Peyer's patch (tissue), 4 donors: ENCODE results near the gene TLN1. TPM values are rescaled to one million over a fixed set of nuclear protein-coding genes. Genes with fewer than 3 reads are reported as not detected.

ENCODE experiments used
- DNase-seq, 3 donors: peaks; one replicate each; pipeline ENCODE4 v3.0.0-alpha.2; 2017 to 2019
- H3K27ac ChIP-seq, 4 donors: fragments of 200-600 bp; sonication (generic); one replicate each; pipeline ENCODE4 v1.5.1; 2016 to 2019
- H3K27me3 ChIP-seq, 2 donors: fragments of 200-600 bp; sonication (generic); one replicate each; pipeline ENCODE4 v1.5.1; 2019
- H3K36me3 ChIP-seq, 3 donors: fragments of 200-600 bp; sonication (generic); one replicate each; pipeline ENCODE4 v1.5.1; 2016 to 2019
- H3K4me1 ChIP-seq, 4 donors: fragments of 200-600 bp; sonication (generic); one replicate each; pipeline ENCODE4 v1.5.1; 2016 to 2019
- H3K4me3 ChIP-seq, 4 donors: fragments of 200-600 bp; sonication (generic); 1 replicate in 3 of 4; 2 replicates in 1 of 4; pipeline ENCODE4 v1.5.1; 2016 to 2019; ENCODE audit warnings: mild to moderate bottlenecking in 1 of 4
- H3K9me3 ChIP-seq, 4 donors: fragments of 200-600 bp; sonication (generic); one replicate each; pipeline ENCODE4 v1.5.1; 2016 to 2019; ENCODE audit warnings: mild to moderate bottlenecking in 1 of 4
- POLR2A ChIP-seq, 2 donors: fragments of 450-650 bp; IDR thresholded peaks; one replicate each; pipeline ENCODE4 v1.5.1; 2017; ENCODE audit warnings: antibody characterized with exemption in 2 of 2, mild to moderate bottlenecking in 2 of 2, moderate library complexity in 2 of 2
- total RNA-seq, 4 donors: library from RNA; depleted of rRNA; stranded (reverse); fragments of >200 nt; gene quantifications; one replicate each; pipeline ENCODE4 v1.1.0, GENCODE V29; 2016
- TF ChIP-seq, protein P1 (sequence below), 6 experiments: fragments of 450-650 bp in 4 of 6; fragments of 200-600 bp in 2 of 6; sonication (generic) in 1 of 6; IDR thresholded peaks; one replicate each; pipeline ENCODE4 v1.5.1; 2017 to 2019; ENCODE audit warnings: antibody characterized with exemption in 6 of 6, mild to moderate bottlenecking in 3 of 6, moderate library complexity in 1 of 6

The TLN1 gene
- total RNA-seq, 4 donors from 2014 or later, result 129 to 262 (median 188) TPM

DNA sequence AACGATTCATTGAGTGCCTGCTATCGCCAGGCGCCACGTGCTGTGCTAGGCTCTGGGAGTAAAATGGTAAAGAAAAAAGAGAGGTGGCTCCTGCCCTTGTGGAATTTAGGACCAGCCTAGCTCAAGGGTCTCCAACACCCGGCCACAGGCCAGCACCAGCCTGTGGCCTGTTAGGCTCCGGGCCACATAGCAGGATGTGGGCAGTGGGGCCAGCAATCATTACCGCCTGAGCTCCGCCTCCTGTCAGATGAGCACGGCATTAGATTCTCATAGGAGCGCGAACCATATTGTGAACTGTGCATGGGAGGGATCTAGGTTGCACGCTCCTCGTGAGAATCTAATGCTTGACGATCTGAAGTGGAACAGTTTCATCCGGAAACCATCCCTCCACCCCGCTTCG, 75.6 kb downstream of the TLN1 start:
- Histone ChIP-seq H3K27me3 (no peaks in the 10 kb centered on the region), H3K36me3 (peaks cover 0 to 6% (median 0%) of the 10 kb centered on the region in 3 donors), H3K27ac (peak overlapping the region in 2 of 4 donors; percentile 97 to 99), H3K4me3 (no peak overlapping the region), H3K4me1 (peaks cover 0 to 33% (median 6%) of the 10 kb centered on the region in 4 donors), H3K9me3 (no peaks in the 10 kb centered on the region)
- TF ChIP-seq, protein P1, sequence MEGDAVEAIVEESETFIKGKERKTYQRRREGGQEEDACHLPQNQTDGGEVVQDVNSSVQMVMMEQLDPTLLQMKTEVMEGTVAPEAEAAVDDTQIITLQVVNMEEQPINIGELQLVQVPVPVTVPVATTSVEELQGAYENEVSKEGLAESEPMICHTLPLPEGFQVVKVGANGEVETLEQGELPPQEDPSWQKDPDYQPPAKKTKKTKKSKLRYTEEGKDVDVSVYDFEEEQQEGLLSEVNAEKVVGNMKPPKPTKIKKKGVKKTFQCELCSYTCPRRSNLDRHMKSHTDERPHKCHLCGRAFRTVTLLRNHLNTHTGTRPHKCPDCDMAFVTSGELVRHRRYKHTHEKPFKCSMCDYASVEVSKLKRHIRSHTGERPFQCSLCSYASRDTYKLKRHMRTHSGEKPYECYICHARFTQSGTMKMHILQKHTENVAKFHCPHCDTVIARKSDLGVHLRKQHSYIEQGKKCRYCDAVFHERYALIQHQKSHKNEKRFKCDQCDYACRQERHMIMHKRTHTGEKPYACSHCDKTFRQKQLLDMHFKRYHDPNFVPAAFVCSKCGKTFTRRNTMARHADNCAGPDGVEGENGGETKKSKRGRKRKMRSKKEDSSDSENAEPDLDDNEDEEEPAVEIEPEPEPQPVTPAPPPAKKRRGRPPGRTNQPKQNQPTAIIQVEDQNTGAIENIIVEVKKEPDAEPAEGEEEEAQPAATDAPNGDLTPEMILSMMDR (IDR thresholded peaks at IDR 0.05), result no peak
- TF ChIP-seq POLR2A (IDR thresholded peaks at IDR 0.05), result no peak
- no peak for DNase-seq

DNA sequence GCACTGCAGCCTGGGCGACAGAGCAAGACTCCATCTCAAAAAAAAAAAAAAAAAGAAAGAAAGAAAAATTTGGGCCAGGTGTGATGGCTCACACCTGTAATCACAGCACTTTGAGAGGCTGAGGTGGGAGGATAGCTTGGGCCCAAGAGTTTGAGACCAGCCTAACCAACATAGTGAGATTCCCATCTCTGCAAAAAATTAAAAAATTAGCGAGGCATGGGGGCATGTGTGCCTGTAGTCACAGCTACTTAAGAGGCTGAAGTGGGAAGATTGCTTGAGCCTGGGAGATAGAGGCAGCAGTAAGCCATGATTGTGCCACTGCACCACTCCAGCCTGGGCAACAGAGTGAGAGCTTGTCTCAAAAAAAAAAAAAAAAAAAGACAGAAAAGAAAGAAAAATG, 78.4 kb downstream of the TLN1 start:
- Histone ChIP-seq H3K27ac (no peak overlapping the region), H3K27me3 (no peaks in the 10 kb centered on the region)

DNA sequence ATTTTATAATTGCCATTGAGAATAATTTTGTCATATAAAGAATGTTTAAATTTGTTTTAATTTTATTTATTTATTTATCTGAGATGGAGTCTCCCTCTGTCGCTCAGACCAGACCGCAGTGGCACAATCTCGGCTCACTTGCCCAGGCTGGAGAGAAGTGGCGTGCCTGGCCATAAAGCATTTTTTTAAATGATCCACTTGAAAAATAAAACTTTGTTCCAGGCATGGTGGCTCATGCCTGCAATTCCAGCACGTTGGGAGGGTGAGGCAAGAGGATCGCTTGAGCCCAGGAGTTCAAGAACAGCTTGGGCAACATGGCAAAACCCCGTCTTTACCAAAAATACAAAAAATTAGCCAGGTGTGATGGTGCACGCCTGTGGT, 79.2 kb downstream of the TLN1 start:
- Histone ChIP-seq H3K9me3 (no peaks in the 10 kb centered on the region), H3K27me3 (no peaks in the 10 kb centered on the region), H3K27ac (peak overlapping the region; percentile 4 to 80 (median 50)), H3K4me3 (no peak overlapping the region), H3K36me3 (no peaks in the 10 kb centered on the region), H3K4me1 (peaks cover 0 to 17% (median 7%) of the 10 kb centered on the region in 4 donors)
- peak in 2 of 3 donors; percentile 44 to 51 for DNase-seq
- no peak for TF ChIP-seq POLR2A (IDR thresholded peaks at IDR 0.05)
- TF ChIP-seq, protein P1 (IDR thresholded peaks at IDR 0.05), result no peak

More for the DNA sequence above, 78.4 kb downstream of the TLN1 start:
- peak in 1 of 3 donors; percentile 34 for DNase-seq
- no peaks in the 10 kb centered on the region for H3K36me3 ChIP-seq
- TF ChIP-seq, protein P1 (IDR thresholded peaks at IDR 0.05), result no peak
- no peak for TF ChIP-seq POLR2A (IDR thresholded peaks at IDR 0.05)
- no peak overlapping the region for H3K4me3 ChIP-seq
- no peaks in the 10 kb centered on the region for H3K9me3 ChIP-seq
- peaks cover 0 to 17% (median 4%) of the 10 kb centered on the region in 4 donors for H3K4me1 ChIP-seq

DNA sequence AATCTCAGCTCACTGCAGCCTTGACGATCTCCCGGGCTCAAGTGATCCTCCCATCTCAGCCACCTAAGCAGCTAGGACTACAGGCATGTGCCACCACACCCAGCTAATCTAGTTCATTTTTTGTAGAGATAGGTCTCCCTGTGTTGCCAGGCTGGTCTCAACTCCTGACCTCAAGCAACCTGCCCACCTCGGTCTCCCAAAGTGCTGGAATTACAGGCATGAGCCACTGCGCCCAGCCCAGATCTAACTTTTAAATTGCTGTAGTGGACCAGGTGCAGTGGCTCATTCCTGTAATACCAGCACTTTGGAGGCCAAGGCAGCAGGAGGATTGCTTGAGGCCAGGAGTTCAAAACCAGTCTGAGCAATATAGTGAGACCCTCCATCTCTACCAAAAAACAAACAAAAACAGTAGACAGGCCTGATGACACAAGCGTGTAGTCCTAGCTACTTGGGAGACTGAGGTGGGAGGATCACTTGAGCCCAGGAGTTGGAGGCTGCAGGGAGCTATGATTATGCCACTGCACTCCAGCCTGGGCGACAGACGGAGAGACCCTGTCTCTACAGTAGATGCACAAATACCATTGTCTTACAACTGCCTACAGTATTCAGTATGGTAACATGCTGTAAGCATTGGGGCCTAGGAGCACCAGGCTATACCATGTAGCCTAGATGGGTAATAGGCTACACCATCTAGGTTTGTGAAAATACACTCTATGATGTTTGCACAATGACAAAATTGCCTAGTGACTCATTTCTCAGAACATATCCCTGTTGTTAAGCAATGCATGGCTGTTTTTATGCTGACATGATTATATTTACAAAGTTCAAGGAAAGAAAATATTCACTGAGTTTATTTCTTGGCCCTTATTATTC, 79.8 kb downstream of the TLN1 start:
- no peak overlapping the region for H3K4me3 ChIP-seq
- H3K9me3 ChIP-seq, result no peaks in the 10 kb centered on the region
- H3K27ac ChIP-seq, result peak overlapping the region; percentile 23 to 96 (median 72)
- peak in 2 of 3 donors; percentile 48 to 51 for DNase-seq
- TF ChIP-seq POLR2A (IDR thresholded peaks at IDR 0.05), result no peak
- TF ChIP-seq, protein P1 (IDR thresholded peaks at IDR 0.05), result no peak
- peaks cover 0 to 23% (median 7%) of the 10 kb centered on the region in 4 donors for H3K4me1 ChIP-seq
- H3K27me3 ChIP-seq, result no peaks in the 10 kb centered on the region
- no peaks in the 10 kb centered on the region for H3K36me3 ChIP-seq

DNA sequence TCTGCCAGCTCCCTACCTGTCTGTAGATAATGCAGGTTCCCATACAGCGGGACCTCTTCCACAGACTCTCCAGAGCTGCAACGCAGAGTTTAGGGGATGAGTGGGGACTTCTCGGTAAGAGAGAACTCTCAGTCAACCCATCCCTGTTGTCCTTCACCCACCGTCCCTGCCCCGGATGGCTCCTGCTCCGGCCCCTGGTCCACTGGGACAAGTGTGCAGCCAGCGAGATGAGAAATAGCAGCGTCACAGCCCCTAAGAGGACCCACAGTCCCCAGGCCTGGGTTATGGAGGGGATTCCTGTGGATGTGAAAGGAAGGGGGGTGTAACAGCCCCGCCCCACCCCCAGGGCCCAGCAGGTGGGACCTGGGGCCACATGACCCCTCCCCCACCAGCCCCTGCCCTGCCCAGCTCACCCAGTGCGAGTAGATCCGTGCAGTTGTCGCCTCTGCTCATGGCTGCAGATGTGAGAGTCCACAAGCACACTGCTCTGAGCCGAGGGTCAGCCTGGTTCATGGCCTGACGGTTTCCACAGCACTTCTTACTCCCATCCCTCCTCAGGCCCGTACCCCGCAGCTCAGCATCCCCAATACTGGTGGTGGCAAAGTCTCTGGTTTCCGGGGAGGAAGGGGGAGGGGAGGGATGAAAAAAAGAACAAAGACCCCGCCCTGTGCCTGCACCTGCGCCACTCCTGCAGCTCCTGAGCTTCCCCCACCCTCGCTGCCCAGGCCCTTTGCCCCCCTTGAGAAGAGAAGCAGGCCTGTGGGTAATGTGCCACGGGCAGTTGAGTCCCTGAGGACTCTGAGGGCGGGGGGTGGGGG, 81.4 kb downstream of the TLN1 start, which contains the start of gene SIT1:
Gene SIT1 (minus strand): TSS at position 591 of the 818 bp plus-strand sequence. CDS start 78 bp downstream, at position 513.
- H3K27ac ChIP-seq, result peak within 1 kb of the TSS; percentile 48 to 96 (median 71)
- no peaks in the 10 kb centered on the region for H3K27me3 ChIP-seq
- peaks cover 0 to 30% (median 10%) of the 10 kb centered on the region in 4 donors for H3K4me1 ChIP-seq
- no peaks in the 10 kb centered on the region for H3K36me3 ChIP-seq
- H3K9me3 ChIP-seq, result no peaks in the 10 kb centered on the region
- H3K4me3 ChIP-seq, result peak within 1 kb of the TSS; percentile 32 to 66 (median 38)
- DNase-seq, result peak in 2 of 3 donors; percentile 76 to 78
- TF ChIP-seq POLR2A (IDR thresholded peaks at IDR 0.05), result no peak
- TF ChIP-seq, protein P1 (IDR thresholded peaks at IDR 0.05), result no peak
